HepG2 (cell line): Measurements from ENCODE around the gene IZUMO1R. TPM values are rescaled to one million over a fixed set of nuclear protein-coding genes. Genes with fewer than 3 reads are reported as not detected.

Source experiments
- ATAC-seq: fragments of 200-7000 bp; cut with Tn5 transposase; 3 replicates; pipeline ENCODE4 v1.9.1; 2020; ENCODE audit warnings: mild to moderate bottlenecking, moderate library complexity
- BruUV-seq: library from RNA; stranded (reverse); fragments of 400-500 nt; replicated peaks from 2 replicates; lab custom pipeline; 2021; lab: Mats Ljungman, UMichigan
- CTCF ChIA-PET: fragments of 300-600 bp; formaldehyde crosslinking; extraction: SDS; loops from one replicate; lab custom pipeline; 2021; ENCODE audit warnings: low total read pairs, inconsistent platforms, low intra/inter-chr PET ratio; lab: Yijun Ruan, JAX
- POLR2A ChIA-PET: fragments of 350-600 bp; sonication (Branson Sonifier 250); formaldehyde crosslinking; loops from one replicate; lab custom pipeline; 2020; ENCODE audit warnings: antibody characterized with exemption, inconsistent platforms; lab: Yijun Ruan, JAX
- DNase-seq: peaks from one replicate; pipeline ENCODE4 v3.0.0-alpha.2; 2015; ENCODE audit warnings: low spot score
- FAIRE-seq: peaks from 3 replicates; lab custom pipeline; 2011; peaks lifted over from hg19 to GRCh38; lab: Jason Lieb, UNC
- H2AFZ ChIP-seq: one replicate; pipeline ENCODE4 v1.6.1; 2011; ENCODE audit warnings: low read length, inconsistent platforms
- H3K27ac ChIP-seq: fragments of 300-600 bp; 3 replicates; pipeline ENCODE4 v1.8.0; 2011; ENCODE audit warnings: mixed run types, mild to moderate bottlenecking, mixed read lengths, low read length, inconsistent platforms; ENCODE audit not compliant: insufficient read depth; ENCODE audit errors: extremely low read length
- H3K27me3 ChIP-seq, 2 experiments: fragments of 200-600 bp in 1 of 2; 2 replicates in 1 of 2; 3 replicates in 1 of 2; pipeline versions ENCODE4 v1.6.0 to v1.8.0; 2011; ENCODE audit warnings: low read length in 2 of 2, mild to moderate bottlenecking in 2 of 2, moderate library complexity in 2 of 2, inconsistent platforms in 1 of 2; ENCODE audit not compliant: insufficient read depth in 2 of 2, control insufficient read depth in 1 of 2
- H3K36me3 ChIP-seq, 2 experiments: fragments of 200-600 bp in 1 of 2; replicated peaks in 1 of 2; 2 replicates in 1 of 2; 3 replicates in 1 of 2; pipeline versions ENCODE4 v1.5.1 to v1.8.0; 2011; ENCODE audit warnings: low read length in 2 of 2, inconsistent platforms in 1 of 2; ENCODE audit not compliant: insufficient read depth in 2 of 2, control insufficient read depth in 1 of 2
- H3K4me1 ChIP-seq: 2 replicates; pipeline ENCODE4 v1.5.1; 2012; ENCODE audit warnings: low read length, inconsistent platforms; ENCODE audit not compliant: insufficient read depth
- H3K4me2 ChIP-seq: 2 replicates; pipeline ENCODE4 v1.6.0; 2011; ENCODE audit warnings: low read depth, low read length, inconsistent platforms
- H3K4me3 ChIP-seq, 3 experiments: fragments of 200-600 bp in 1 of 3; sonication (generic), shearing (Covaris generic) in 1 of 3; replicated peaks in 1 of 3; 2 replicates each; pipeline ENCODE4 v1.5.1; 2011 to 2016; ENCODE audit warnings: low read length in 3 of 3, inconsistent platforms in 2 of 3, low read depth in 2 of 3, mild to moderate bottlenecking in 2 of 3, control low read depth in 1 of 3, mixed read lengths in 1 of 3; ENCODE audit not compliant: insufficient read depth in 1 of 3
- H3K79me2 ChIP-seq: one replicate; pipeline ENCODE4 v1.6.1; 2011; ENCODE audit warnings: low read length, inconsistent platforms; ENCODE audit not compliant: insufficient read depth
- H3K9ac ChIP-seq: 2 replicates; pipeline ENCODE4 v1.6.0; 2011; ENCODE audit warnings: mild to moderate bottlenecking, low read depth, low read length, inconsistent platforms; ENCODE audit not compliant: insufficient read depth
- H3K9me3 ChIP-seq: 2 replicates; pipeline ENCODE4 v1.5.1; 2012; ENCODE audit warnings: mild to moderate bottlenecking, low read length
- H4K20me1 ChIP-seq: 2 replicates; pipeline ENCODE4 v1.6.0; 2011; ENCODE audit warnings: inconsistent platforms, mild to moderate bottlenecking, low read length, moderate library complexity; ENCODE audit not compliant: insufficient read depth
- E2F2 ChIP-seq: sonication (generic); formaldehyde crosslinking; IDR thresholded peaks from 2 replicates; pipeline ENCODE4 v1.4.0; 2020; ENCODE audit warnings: missing genetic modification reagents, borderline replicate concordance
- HHEX ChIP-seq: IDR thresholded peaks from 2 replicates; pipeline ENCODE4 v1.6.1; 2016; ENCODE audit warnings: control low read depth
- IRX3 ChIP-seq: sonication (generic); formaldehyde crosslinking; IDR thresholded peaks from 2 replicates; pipeline ENCODE4 v1.8.1; 2023; ENCODE audit warnings: mild to moderate bottlenecking, low read depth, missing genetic modification reagents, borderline replicate concordance
- MAFF ChIP-seq: IDR thresholded peaks from 2 replicates; pipeline ENCODE4 v1.6.1; 2011; ENCODE audit warnings: low read depth, low read length, improper control_type of control experiment
- MZF1 ChIP-seq: sonication (generic); formaldehyde crosslinking; IDR thresholded peaks from 2 replicates; pipeline ENCODE4 v1.8.1; 2023; ENCODE audit warnings: mild to moderate bottlenecking, missing genetic modification reagents, borderline replicate concordance
- NR1H2 ChIP-seq: sonication (generic); formaldehyde crosslinking; IDR thresholded peaks from 2 replicates; pipeline ENCODE4 v1.8.1; 2022; ENCODE audit warnings: low read depth, missing genetic modification reagents, borderline replicate concordance
- ONECUT2 ChIP-seq: sonication (generic); formaldehyde crosslinking; IDR thresholded peaks from 2 replicates; pipeline ENCODE4 v1.4.0; 2020; ENCODE audit warnings: missing genetic modification reagents
- PAX8 ChIP-seq: sonication (generic); formaldehyde crosslinking; IDR thresholded peaks from 2 replicates; pipeline ENCODE4 v1.8.0; 2022; ENCODE audit warnings: mild to moderate bottlenecking, missing genetic modification reagents, borderline replicate concordance
- PLRG1 ChIP-seq: fragments of 450-650 bp; conservative IDR thresholded peaks from 2 replicates; pipeline ENCODE4 v1.6.1; 2016
- PRPF4 ChIP-seq: fragments of 200-400 bp; formaldehyde crosslinking; IDR thresholded peaks from 2 replicates; pipeline ENCODE4 v1.6.1; 2016; ENCODE audit warnings: low read length, low read depth; ENCODE audit not compliant: poor library complexity, severe bottlenecking
- TAF1 ChIP-seq: sonication (generic); formaldehyde crosslinking; IDR thresholded peaks from 2 replicates; pipeline ENCODE4 v1.4.0; 2020; ENCODE audit warnings: missing genetic modification reagents
- ZFP82 ChIP-seq: sonication (generic); formaldehyde crosslinking; IDR thresholded peaks from 2 replicates; pipeline ENCODE4 v1.5.1; 2020; ENCODE audit warnings: mild to moderate bottlenecking, missing genetic modification reagents, borderline replicate concordance
- ZIK1 ChIP-seq: sonication (generic); formaldehyde crosslinking; IDR thresholded peaks from 2 replicates; pipeline ENCODE4 v1.5.0; 2020; ENCODE audit warnings: mild to moderate bottlenecking, low read depth, missing genetic modification reagents, borderline replicate concordance
- ZNF619 ChIP-seq: sonication (generic); formaldehyde crosslinking; IDR thresholded peaks from 2 replicates; pipeline ENCODE4 v1.4.0; 2020; ENCODE audit warnings: mild to moderate bottlenecking, missing genetic modification reagents
- ZNF790 ChIP-seq: sonication (generic); formaldehyde crosslinking; IDR thresholded peaks from 2 replicates; pipeline ENCODE4 v1.8.0; 2022; ENCODE audit warnings: missing genetic modification reagents, mild to moderate bottlenecking, borderline replicate concordance
- ZSCAN31 ChIP-seq: sonication (generic); formaldehyde crosslinking; IDR thresholded peaks from 2 replicates; pipeline ENCODE4 v1.5.0; 2020; ENCODE audit warnings: low read depth, mild to moderate bottlenecking, missing genetic modification reagents
- WGBS: methylation state at CpG from one replicate; pipeline ENCODE4 v1.1.6; 2017; ENCODE audit warnings: low lambda C conversion rate; 5-methylcytosine and 5-hydroxymethylcytosine counted together
- in situ Hi-C: cut with HindIII; loops from 2 replicates; pipeline ENCODE4 v1.10.0; 2017; ENCODE audit warnings: low pct_unique_long_range_greater_than_20kb; ENCODE audit not compliant: extremely low pct_ligation_motif_present
- intact Hi-C: fragments of 100-400 bp; cut with micrococcal nuclease; formaldehyde crosslinking; loops from one replicate; pipeline ENCODE4 v1.10.0; 2022; ENCODE audit not compliant: unreplicated experiment
- polyA plus RNA-seq, 8 experiments: library from polyadenylated mRNA; depleted of rRNA in 3 of 8; stranded (reverse) in 7 of 8; unstranded in 1 of 8; fragments of >200 nt; fragmentation: Illumina TruSeq in 4 of 8; extraction: Trizol in 4 of 8; gene quantifications; 2 replicates each; pipeline versions ENCODE4 v1.2.1 to v1.2.3, GENCODE V29; 2011 to 2016; ENCODE audit warnings: low read depth in 4 of 8, missing spikeins in 1 of 8, mixed read lengths in 1 of 8; ENCODE audit not compliant: insufficient read depth in 1 of 8
- total RNA-seq, 5 experiments: library from RNA; depleted of rRNA; stranded (reverse); fragments of >200 nt; fragmentation: Illumina TruSeq; extraction: Trizol; gene quantifications; 2 replicates each; pipeline ENCODE4 v1.2.3, GENCODE V29; 2016; ENCODE audit warnings: low read depth in 1 of 5

The IZUMO1R gene
- total and polyA plus RNA-seq, 2 of the 13 experiments (the other 11 are each of a cell fraction or from before 2014, with no cell fraction given) = not detected

DNA sequence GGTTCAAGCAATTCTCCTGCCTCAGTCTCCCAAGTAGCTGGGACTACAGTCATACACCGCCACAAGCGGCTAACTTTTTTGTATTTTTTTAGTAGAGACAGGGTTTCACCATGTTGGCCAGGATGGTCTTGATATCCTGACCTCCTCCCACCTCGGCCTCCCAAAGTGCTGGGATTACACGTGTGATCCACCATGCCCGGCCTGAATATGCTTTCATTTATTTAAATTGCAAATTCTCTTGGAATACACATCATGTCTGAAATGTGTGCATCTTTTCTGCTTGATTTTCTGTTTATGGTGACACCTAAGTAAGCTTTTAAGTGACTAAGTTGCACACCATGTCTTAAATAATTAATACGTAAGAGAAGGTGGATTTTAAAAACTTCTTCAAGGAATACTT is 31.7 kb downstream of the IZUMO1R start:
- ChIA-PET CTCF (no interaction called here), POLR2A (no interaction called here)
- Histone ChIP-seq H3K9me3 (no peaks in the 10 kb centered on the region), H3K27ac (no peak overlapping the region), H3K79me2 (no peaks in the 10 kb centered on the region), H3K4me1 (no peaks in the 10 kb centered on the region), H3K9ac (no peak overlapping the region), H3K27me3 (peaks cover 0 to 8% of the 10 kb centered on the region in 2 experiments; a peak in 2 of 5 replicates), H3K36me3 (no peaks in the 10 kb centered on the region), H3K4me3 (no peak overlapping the region), H4K20me1 (no peaks in the 10 kb centered on the region), H3K4me2 (no peak overlapping the region), H2AFZ (no peak overlapping the region)
- no peak for FAIRE-seq
- no peak for ATAC-seq
- intact Hi-C loops (no loop called here), in situ Hi-C loops (no loop called here)
- no peak for TF ChIP-seq ZNF619
- no peak for TF ChIP-seq IRX3 (CRISPR knock-in tag)
- TF ChIP-seq ZFP82 = no peak
- TF ChIP-seq MZF1 (CRISPR knock-in tag) = no peak
- TF ChIP-seq HHEX (CRISPR knock-in tag) = no peak
- no peak for TF ChIP-seq PAX8 (CRISPR knock-in tag)
- TF ChIP-seq PRPF4 = no peak
- TF ChIP-seq ZSCAN31 = no peak
- no TSS peak for BruUV-seq
- no peak for DNase-seq
- WGBS = 10% methylated on average over 6 of the region's 6 CpGs

DNA sequence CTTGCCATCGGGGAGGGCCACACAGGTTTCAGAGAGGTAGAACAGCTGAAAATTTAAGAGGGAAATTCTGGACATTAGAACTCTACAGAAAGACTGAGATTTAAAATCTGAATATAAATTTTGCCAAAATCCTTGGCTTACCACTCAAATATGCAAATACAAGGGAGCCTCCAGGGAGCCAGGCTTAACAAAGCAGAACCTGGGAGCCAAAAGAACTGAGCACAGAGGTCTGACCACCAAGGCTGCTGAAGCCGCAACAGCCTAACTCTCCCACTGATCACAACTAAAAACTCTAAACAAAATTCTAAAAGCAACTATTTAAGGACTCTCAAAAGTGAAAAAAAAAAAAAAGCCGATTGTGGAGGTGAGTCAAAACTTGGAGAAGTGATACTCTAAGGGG is 34.3 kb downstream of the IZUMO1R start:
- DNase-seq (no peak), FAIRE-seq (no peak), ATAC-seq (no peak)
- POLR2A ChIA-PET = no interaction called here
- CTCF ChIA-PET = no interaction called here
- BruUV-seq = no TSS peak
- Histone ChIP-seq H3K9ac (no peak overlapping the region), H2AFZ (no peak overlapping the region), H3K4me2 (no peak overlapping the region), H3K4me1 (no peaks in the 10 kb centered on the region), H4K20me1 (no peaks in the 10 kb centered on the region), H3K27ac (no peak overlapping the region), H3K9me3 (no peaks in the 10 kb centered on the region), H3K27me3 (peaks cover 0 to 8% of the 10 kb centered on the region in 2 experiments; a peak in 2 of 5 replicates), H3K36me3 (no peaks in the 10 kb centered on the region), H3K4me3 (no peak overlapping the region), H3K79me2 (no peaks in the 10 kb centered on the region)
- intact Hi-C loops (no loop called here), in situ Hi-C loops (no loop called here)
- 25% methylated on average over 3 of the region's 3 CpGs for WGBS
- no peak for TF ChIP-seq ZIK1 (CRISPR knock-in tag)
- no peak for TF ChIP-seq PLRG1
- no peak for TF ChIP-seq TAF1 (CRISPR knock-in tag)
- no peak for TF ChIP-seq E2F2
- no peak for TF ChIP-seq ZNF790 (CRISPR knock-in tag)
- no peak for TF ChIP-seq MAFF
- no peak for TF ChIP-seq NR1H2 (CRISPR knock-in tag)
- TF ChIP-seq ONECUT2 (CRISPR knock-in tag) = no peak
